ENCODE measurements around the gene PRKCE.

Gene PRKCE

GRCh38 chr2:45774688-45775244 is 123.3 kb downstream of the PRKCE start:
- FAIRE-seq (no peak), DNase-seq (ENCODE audit: insufficient read length, low spot score) (no peak)

GRCh38 chr2:45776160-45776955 is 124.9 kb downstream of the PRKCE start:
- no peak for FAIRE-seq

DNA sequence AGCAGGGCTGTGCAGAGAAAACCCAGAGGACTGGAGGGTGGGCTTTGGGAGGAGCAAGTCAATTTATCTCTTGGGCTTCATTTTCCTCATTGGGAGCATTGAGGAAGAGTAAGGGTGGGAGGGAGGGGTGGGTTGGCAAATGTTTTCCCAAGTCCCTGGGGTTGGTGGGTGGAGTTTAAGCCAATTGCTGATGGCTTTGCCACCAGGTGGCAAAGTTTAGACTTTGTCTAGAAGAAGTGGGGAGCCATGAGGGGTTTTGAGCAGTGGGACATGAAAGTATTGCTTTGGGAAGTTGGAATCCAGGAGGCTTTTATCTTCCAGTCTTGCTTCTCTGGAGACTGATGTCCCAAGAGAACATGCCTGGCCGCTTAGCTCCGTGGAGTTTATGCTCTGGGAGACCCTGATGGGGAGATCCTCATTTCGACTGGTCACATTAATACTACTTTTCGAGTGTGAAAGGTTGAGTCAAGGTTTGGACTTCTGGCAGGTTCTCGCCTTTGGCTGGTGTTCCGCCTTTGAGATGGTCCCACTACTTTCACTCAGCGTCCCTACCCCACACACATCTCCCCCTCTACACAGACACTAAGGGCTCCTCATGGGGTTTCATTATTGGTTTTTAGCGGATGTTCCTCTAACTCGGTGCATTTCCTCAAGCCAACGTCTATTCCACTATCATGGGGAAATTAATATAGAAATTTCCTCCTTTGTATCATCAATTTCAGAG is 126.7 kb downstream of the PRKCE start:
- no peak for DNase-seq (ENCODE audit: insufficient read length, low spot score)
- no peak for FAIRE-seq

More at GRCh38 chr2:45776160-45776955, 124.9 kb downstream of the PRKCE start:
- DNase-seq (ENCODE audit: insufficient read length, low spot score), result no peak

- DNase-seq (ENCODE audit: insufficient read length, low spot score) (peak; percentile 85), FAIRE-seq (no peak)
These were observed 127.3 kb downstream of the PRKCE start for GRCh38 chr2:45778720-45779171.

DNA sequence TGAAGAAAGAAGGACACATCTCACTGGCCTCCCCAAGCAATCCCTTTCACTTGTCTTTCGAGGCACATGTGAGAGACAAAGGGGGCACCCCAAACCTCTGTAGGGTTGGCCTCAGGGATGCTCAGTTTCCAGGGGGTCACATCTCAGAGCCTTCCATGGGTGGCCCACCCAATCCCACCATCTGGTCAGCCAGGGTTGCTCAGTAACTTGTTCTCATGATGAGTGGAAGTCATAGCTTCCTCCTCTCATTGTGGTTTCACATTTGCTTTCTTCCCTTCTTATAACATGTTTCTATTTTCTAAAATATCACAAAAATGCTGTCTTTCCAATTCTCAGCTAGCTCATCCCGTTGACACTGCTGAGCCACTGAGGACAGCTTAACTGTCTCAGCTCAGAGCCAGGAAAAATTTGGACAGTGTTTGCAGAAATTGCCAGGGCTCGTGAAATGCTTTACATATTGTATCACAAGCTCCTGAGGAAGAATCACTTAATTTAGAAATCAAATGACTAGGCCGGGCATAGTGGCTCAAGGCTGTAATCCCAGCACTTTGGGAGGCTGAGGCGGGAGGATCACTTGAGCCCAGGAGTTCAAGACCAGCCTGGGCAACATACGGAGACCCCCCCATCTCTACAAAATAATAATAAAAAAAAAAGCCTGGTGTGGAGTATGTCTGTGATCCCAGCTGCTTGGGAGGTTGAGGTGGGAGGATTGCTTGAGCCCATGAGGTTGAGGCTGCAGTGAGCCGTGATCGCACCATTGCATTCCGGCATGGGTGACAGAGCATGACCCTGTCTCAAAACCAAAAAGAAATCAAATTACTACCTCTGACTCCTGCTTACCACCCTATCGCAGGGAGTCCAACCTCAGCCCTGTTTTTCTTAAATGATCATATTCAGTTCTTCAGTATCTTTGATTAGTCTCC is 129.3 kb downstream of the PRKCE start:
- FAIRE-seq (no peak), DNase-seq (ENCODE audit: insufficient read length, low spot score) (no peak)

DNA sequence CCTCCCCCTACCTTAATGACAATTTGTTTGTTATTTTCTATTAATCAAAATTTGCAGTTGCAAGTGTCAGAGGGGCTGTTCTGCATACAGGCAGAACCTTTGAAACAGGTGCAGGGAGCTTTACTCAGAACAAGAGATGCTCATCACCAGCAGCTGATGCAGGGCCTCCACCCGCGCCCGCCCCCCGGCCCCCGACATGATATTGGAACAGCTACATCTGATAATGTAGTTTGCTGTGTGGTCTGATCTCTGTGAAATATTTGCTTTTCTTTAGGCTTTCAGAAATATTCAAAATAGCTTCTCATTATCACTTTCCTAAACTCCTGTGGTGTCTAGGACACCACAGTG is 130.0 kb downstream of the PRKCE start:
- DNase-seq (ENCODE audit: insufficient read length, low spot score) (no peak), FAIRE-seq (no peak)

DNA sequence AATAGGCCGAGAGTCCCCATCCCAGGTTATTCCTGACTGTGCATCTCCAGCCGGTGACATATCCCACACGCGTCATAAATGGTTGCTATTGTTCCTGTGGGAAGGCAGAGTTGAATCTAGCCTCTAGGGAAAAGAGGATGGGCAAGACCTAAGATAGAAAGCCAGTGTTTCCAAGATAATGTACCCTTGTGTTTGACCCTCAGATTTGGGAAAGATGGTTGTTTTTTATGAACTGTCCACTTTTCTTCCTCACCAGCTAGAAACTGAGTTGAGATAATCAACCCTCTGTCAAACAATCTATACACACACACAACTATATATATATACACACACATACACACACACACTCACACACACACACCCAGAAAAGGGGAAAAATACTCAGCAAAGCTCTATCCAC is 131.0 kb downstream of the PRKCE start:
- FAIRE-seq (no peak), DNase-seq (ENCODE audit: insufficient read length, low spot score) (no peak)

- DNase-seq (ENCODE audit: insufficient read length, low spot score) (no peak), FAIRE-seq (no peak)
These were observed 131.5 kb downstream of the PRKCE start for GRCh38 chr2:45782986-45783385.

DNA sequence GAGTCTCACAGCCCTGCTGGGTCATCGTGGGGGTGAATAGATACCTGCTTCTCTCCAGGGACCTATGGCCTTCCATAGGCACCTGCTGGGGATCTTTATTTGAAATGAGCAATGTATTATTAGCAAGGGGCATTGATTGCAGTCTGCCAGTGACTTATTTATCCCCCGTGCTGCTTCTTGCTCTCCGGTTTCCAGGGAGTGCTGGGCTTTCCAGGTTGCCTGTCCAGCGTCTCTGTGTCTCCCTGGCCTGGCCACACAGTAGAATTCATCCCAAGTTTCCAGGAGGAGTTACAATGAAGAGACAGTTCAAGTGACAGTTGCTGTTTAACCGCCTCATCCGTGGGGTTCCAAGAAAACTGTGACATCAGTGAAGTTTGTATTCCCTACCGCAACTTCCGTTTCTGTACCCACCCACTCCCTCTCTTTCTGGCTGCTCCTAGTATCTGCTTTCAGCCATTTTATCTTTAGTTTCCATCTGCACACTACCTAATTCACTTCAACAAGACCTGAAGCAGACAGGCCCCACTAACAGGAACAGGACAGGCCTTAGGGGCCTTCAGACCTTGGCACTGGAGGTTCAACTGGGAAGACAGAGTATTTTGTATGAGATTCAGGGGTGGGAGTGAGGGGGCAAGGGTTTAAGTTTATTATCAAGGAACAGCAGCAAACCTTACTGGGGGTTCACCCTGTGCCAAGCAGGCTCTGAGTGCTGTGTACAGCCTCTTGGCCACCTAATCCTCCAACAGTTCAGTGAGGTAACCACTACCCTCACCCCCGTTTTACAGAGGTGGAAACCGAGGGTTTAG is 134.8 kb downstream of the PRKCE start:
- DNase-seq (ENCODE audit: insufficient read length, low spot score), result no peak
- FAIRE-seq, result no peak

DNA sequence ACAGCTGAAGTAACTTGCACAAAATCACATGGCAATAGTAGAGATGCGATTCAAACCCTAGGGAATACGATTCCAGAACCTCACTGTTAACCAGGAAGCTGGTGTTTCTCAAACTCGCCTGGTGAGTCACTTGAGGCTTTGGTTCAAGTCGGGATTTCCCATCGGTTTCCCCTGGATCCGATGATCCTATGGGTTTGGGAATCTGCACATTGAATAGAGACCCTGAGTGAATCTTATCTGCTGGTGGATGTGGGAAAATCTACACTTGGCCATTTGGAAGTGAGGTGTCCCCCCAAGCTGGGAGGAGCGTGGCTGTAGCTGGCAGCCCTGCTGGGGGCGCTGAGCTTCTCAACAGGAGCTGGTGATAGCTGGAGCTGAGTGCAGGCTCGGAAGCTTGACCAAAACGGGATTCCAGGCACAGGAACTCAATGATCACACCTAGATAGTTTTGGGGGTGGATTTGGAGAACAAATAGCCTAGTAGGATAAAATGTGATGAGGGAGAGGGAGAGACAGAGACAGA is 135.4 kb downstream of the PRKCE start:
- FAIRE-seq, result no peak
- DNase-seq (ENCODE audit: insufficient read length, low spot score), result no peak

GRCh38 chr2:45788401-45788800 is 136.9 kb downstream of the PRKCE start:
- no peak for FAIRE-seq
- no peak for DNase-seq (ENCODE audit: insufficient read length, low spot score)

- FAIRE-seq, result no peak
- DNase-seq (ENCODE audit: insufficient read length, low spot score), result no peak
These were observed 137.8 kb downstream of the PRKCE start for GRCh38 chr2:45789317-45789716.

DNA sequence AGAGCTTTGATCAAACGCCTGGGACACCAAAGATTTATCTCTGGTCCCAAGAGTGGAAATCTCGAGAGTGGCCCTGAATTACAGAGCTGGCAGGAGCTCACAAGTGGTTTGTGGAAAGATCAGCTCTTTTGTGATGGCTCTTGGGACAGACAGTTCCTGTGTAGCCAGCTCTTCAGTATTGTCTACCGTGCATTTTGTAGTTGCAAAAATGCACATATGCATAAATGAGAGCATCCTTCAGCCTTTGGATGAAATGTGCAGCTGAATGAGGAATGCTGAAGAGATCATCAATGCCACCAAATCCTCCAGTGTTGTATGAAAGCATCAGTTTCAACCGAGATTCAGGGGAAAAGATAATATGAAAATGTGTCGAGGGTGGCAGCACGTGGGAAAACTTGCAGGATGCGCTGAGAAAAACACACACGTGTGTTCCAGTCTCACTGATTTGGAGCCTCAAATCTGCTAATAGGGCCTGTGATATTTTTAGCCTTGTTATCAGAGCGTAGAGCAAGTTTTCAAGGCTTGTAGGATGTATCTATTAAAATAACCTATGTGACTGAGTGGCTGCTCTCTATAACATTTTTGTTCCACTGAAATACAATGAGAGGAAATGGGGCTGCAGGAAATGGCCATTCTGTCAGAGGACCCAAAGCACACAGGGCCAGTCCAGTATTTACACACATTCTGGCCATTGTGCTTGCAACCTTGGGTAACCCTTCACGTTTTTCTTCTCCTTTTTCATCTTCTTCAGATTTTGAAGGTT is 138.7 kb downstream of the PRKCE start:
- FAIRE-seq (no peak), DNase-seq (ENCODE audit: insufficient read length, low spot score) (no peak)

GRCh38 chr2:45793305-45793962 is 142.0 kb downstream of the PRKCE start:
- FAIRE-seq (no peak), DNase-seq (ENCODE audit: insufficient read length, low spot score) (no peak)

DNA sequence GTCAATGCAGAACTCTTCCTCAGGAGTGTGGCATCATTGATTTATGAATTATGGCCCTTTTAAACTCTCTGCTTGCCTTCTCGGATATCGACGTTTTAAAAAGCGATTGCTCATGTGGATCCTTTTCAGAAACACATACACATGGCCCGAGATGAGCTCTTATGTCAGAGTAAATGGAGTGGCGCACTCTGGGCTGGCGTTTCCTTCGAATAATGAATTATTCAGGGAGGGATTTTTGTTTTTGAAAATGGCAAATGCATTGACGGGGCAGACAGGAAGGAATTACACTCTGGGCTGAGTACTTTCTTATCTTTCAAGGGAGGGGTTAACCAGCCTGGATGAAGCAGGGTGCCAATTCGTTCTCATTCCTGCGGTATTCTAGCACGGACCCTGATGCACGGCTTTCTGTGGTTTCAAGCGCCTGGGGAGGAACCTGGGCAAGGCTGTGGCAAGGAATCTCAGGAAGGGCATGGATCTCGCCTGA is 142.7 kb downstream of the PRKCE start:
- DNase-seq (ENCODE audit: insufficient read length, low spot score) (no peak), FAIRE-seq (no peak)

DNA sequence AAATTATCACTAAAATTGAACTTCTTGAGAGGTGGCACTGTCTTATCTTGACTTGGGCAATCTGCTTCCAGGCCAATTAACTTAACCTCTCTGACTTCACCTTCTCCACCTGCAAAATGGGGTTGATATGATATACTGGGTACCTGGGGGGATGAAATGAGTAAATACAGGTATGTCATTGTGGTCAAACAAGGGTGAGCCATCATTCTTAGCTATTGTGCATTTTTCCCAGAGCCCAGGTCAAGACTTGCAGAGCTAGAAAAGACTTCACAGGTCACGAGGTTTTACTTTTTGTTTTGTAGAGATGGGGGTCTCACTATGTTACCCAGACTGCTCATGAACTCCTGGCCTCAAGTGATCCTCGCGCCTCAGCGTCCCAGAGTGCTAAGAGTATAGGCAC is 145.0 kb downstream of the PRKCE start:
- peak; percentile 13 for FAIRE-seq

DNA sequence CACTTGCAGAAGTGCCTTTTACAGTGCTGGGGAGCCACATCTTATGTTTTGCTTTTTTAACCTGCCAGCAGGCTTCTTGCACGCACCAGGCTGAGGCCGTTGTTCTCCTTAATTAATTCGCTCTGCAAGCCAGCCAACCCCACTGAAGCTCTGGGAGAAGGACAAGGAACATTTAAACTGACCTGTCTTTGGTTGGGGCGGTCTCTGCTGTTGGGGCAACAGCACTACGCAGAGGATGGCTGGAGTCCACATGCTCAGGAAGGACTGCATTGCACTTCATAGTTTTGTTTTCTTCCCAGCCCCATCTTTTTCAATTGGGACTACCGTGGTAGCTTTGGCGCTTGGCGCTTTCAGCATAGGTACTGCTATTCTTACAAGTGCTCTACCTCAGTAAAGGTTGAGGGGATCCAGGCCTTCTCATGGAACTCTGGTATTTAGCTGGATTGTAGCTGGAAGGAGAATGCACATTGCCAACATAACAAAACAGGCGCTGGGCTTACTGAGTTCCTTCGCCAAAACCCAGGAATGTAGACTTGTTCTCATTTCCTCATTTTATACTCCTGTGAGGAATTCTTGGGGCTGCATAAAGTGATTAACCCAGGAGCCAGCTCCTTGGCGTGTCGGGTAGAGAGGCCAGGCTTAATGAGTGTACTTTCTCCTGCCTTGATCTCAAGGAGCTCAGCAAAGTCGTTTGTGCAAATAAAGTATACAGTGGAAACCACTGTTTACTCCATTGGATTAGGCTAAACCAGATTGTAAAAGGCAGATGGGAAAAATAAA is 146.2 kb downstream of the PRKCE start:
- DNase-seq (ENCODE audit: insufficient read length, low spot score) (no peak), FAIRE-seq (no peak)

More for the DNA sequence above, 145.0 kb downstream of the PRKCE start:
- no peak for DNase-seq (ENCODE audit: insufficient read length, low spot score)
